CD4-positive, alpha-beta T cell (primary cell): ENCODE measurements around the gene PDZRN3. TPM values are rescaled to one million over a fixed set of nuclear protein-coding genes. Genes with fewer than 3 reads are reported as not detected.

Source experiments
- ATAC-seq: fragments of 200-7000 bp; cut with Tn5 transposase; one replicate; pipeline ENCODE4 v1.10.0; 2022; ENCODE audit warnings: mild to moderate bottlenecking; ENCODE audit not compliant: poor library complexity
- CTCF ChIA-PET: fragments of 350-600 bp; sonication (Branson Sonifier 250); formaldehyde crosslinking; loops from one replicate; lab custom pipeline; 2021; ENCODE audit warnings: antibody characterized with exemption, inconsistent platforms; lab: Charles Lee
- POLR2A ChIA-PET: fragments of 350-600 bp; sonication (Branson Sonifier 250); formaldehyde crosslinking; loops from one replicate; lab custom pipeline; 2021; ENCODE audit warnings: antibody characterized with exemption, inconsistent platforms; lab: Charles Lee
- DNase-seq, 14 experiments: peaks; one replicate each; pipeline ENCODE4 v3.0.0-alpha.2; 2013 to 2020; ENCODE audit warnings: mixed read lengths in 2 of 14
- H3K27ac ChIP-seq, 2 donors: one replicate each; pipeline versions ENCODE4 v1.5.1 to v1.7.0; 2013; ENCODE audit warnings: low read length in 2 of 2, low read depth in 1 of 2, mild to moderate bottlenecking in 1 of 2
- H3K27me3 ChIP-seq, 2 experiments: 1 replicate in 1 of 2; 2 replicates in 1 of 2; pipeline versions ENCODE4 v1.6.1 to v1.7.0; 2013; ENCODE audit warnings: low read length in 2 of 2, control low read depth in 1 of 2, mild to moderate bottlenecking in 1 of 2, moderate library complexity in 1 of 2; ENCODE audit not compliant: insufficient read depth in 2 of 2, control insufficient read depth in 1 of 2
- H3K36me3 ChIP-seq: one replicate; pipeline ENCODE4 v1.6.1; 2013; ENCODE audit warnings: low read length, control low read depth; ENCODE audit not compliant: insufficient read depth
- H3K4me1 ChIP-seq: one replicate; pipeline ENCODE4 v1.6.1; 2013; ENCODE audit warnings: low read length, control low read depth; ENCODE audit not compliant: insufficient read depth
- H3K4me3 ChIP-seq: one replicate; pipeline ENCODE4 v1.5.1; 2013; ENCODE audit warnings: mild to moderate bottlenecking, low read length, moderate library complexity
- H3K9me3 ChIP-seq, 2 experiments: 1 replicate in 1 of 2; 2 replicates in 1 of 2; pipeline versions ENCODE4 v1.6.1 to v1.7.0; 2013; ENCODE audit warnings: low read length in 2 of 2, mild to moderate bottlenecking in 2 of 2, control low read depth in 1 of 2, moderate library complexity in 1 of 2; ENCODE audit not compliant: control insufficient read depth in 1 of 2, insufficient read depth in 1 of 2
- H3K27ac Mint-ChIP-seq: one replicate; pipeline ENCODE4 v1.8.0; 2020; ENCODE audit warnings: mixed read lengths
- H3K27me3 Mint-ChIP-seq: one replicate; pipeline ENCODE4 v1.8.0; 2021; ENCODE audit warnings: mixed read lengths
- H3K36me3 Mint-ChIP-seq: one replicate; pipeline ENCODE4 v1.8.0; 2021; ENCODE audit warnings: low read depth, mixed read lengths
- H3K4me1 Mint-ChIP-seq: one replicate; pipeline ENCODE4 v1.8.0; 2021; ENCODE audit warnings: low read depth, mixed read lengths
- H3K4me3 Mint-ChIP-seq: one replicate; pipeline ENCODE4 v1.8.0; 2020; ENCODE audit warnings: mild to moderate bottlenecking, mixed read lengths
- H3K9me3 Mint-ChIP-seq: one replicate; pipeline ENCODE4 v1.8.0; 2020; ENCODE audit warnings: mixed read lengths
- intact Hi-C, 2 experiments: fragments of 100-400 bp; cut with DNase I in 1 of 2; cut with micrococcal nuclease in 1 of 2; formaldehyde crosslinking; loops; one replicate each; pipeline versions ENCODE4 v1.15.1 to v1.9.0; 2023 to 2025; cut with DNase I, micrococcal nuclease
- total RNA-seq, 174 experiments: library from RNA in 2 of 174; stranded (reverse) in 2 of 174; gene quantifications; one replicate each; pipeline ENCODE4 v1.2.3 and lab custom pipeline; 2021 to 2026
- TF ChIP-seq, protein P1 (sequence below): fragments of 200-600 bp; IDR thresholded peaks from one replicate; pipeline ENCODE4 v1.8.0; 2022; ENCODE audit warnings: antibody characterized with exemption, mild to moderate bottlenecking

Gene PDZRN3
- total RNA-seq, 2 experiments from 2014 or later, result not detected

GRCh38 chr3:73497646-73498406, 126.9 kb downstream of the PDZRN3 start:
- intact Hi-C loops, result no loop called here
- Mint-ChIP-seq H3K36me3 (no peaks in the 10 kb centered on the region), H3K4me3 (no peak overlapping the region), H3K27me3 (peaks cover 39% of the 10 kb centered on the region), H3K27ac (no peak overlapping the region), H3K9me3 (no peaks in the 10 kb centered on the region), H3K4me1 (no peaks in the 10 kb centered on the region)
- POLR2A ChIA-PET, result no interaction called here
- H3K4me3 ChIP-seq, result no peak overlapping the region
- no peak for DNase-seq
- ATAC-seq, result no peak
- TF ChIP-seq, protein P1, sequence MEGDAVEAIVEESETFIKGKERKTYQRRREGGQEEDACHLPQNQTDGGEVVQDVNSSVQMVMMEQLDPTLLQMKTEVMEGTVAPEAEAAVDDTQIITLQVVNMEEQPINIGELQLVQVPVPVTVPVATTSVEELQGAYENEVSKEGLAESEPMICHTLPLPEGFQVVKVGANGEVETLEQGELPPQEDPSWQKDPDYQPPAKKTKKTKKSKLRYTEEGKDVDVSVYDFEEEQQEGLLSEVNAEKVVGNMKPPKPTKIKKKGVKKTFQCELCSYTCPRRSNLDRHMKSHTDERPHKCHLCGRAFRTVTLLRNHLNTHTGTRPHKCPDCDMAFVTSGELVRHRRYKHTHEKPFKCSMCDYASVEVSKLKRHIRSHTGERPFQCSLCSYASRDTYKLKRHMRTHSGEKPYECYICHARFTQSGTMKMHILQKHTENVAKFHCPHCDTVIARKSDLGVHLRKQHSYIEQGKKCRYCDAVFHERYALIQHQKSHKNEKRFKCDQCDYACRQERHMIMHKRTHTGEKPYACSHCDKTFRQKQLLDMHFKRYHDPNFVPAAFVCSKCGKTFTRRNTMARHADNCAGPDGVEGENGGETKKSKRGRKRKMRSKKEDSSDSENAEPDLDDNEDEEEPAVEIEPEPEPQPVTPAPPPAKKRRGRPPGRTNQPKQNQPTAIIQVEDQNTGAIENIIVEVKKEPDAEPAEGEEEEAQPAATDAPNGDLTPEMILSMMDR, result no peak
- H3K4me1 ChIP-seq, result no peaks in the 10 kb centered on the region
- no peaks in the 10 kb centered on the region for H3K27me3 ChIP-seq
- H3K27ac ChIP-seq, result no peak overlapping the region
- no peaks in the 10 kb centered on the region for H3K36me3 ChIP-seq
- CTCF ChIA-PET, result interaction anchor here (0.6 kb wide), 2 partner anchors 8 to 118 kb away, joined by 3 to 5 read pairs; no protein-coding TSS in a partner anchor
- peaks cover 0 to 3% of the 10 kb centered on the region in 2 experiments for H3K9me3 ChIP-seq

- peaks cover 0 to 7% of the 10 kb centered on the region in 2 experiments for H3K9me3 ChIP-seq
- no peak overlapping the region for H3K4me3 ChIP-seq
- CTCF ChIA-PET, result interaction anchor here (1.3 kb wide), 1 partner anchor 9 kb away, joined by 3 read pairs; no protein-coding TSS in a partner anchor
- no peaks in the 10 kb centered on the region for H3K36me3 ChIP-seq
- POLR2A ChIA-PET, result no interaction called here
- H3K27ac Mint-ChIP-seq, result no peak overlapping the region
- intact Hi-C loops, result no loop called here
- H3K4me3 Mint-ChIP-seq, result no peak overlapping the region
- H3K9me3 Mint-ChIP-seq, result no peaks in the 10 kb centered on the region
- H3K36me3 Mint-ChIP-seq, result no peaks in the 10 kb centered on the region
- no peaks in the 10 kb centered on the region for H3K4me1 ChIP-seq
- no peak overlapping the region for H3K27ac ChIP-seq
- no peak for DNase-seq
- TF ChIP-seq, protein P1, result no peak
- peaks cover 33% of the 10 kb centered on the region for H3K27me3 Mint-ChIP-seq
- H3K27me3 ChIP-seq, result no peaks in the 10 kb centered on the region
- no peak for ATAC-seq
- no peaks in the 10 kb centered on the region for H3K4me1 Mint-ChIP-seq
These were observed 131.0 kb downstream of the PDZRN3 start for GRCh38 chr3:73493543-73494308.

- peaks cover 25% of the 10 kb centered on the region for H3K27me3 Mint-ChIP-seq
- Histone ChIP-seq H3K4me1 (no peaks in the 10 kb centered on the region), H3K9me3 (peaks cover 0 to 4% of the 10 kb centered on the region in 2 experiments), H3K4me3 (no peak overlapping the region), H3K27me3 (no peaks in the 10 kb centered on the region), H3K27ac (no peak overlapping the region), H3K36me3 (no peaks in the 10 kb centered on the region)
- no peak overlapping the region for H3K4me3 Mint-ChIP-seq
- no peak overlapping the region for H3K27ac Mint-ChIP-seq
- ATAC-seq (no peak), DNase-seq (no peak)
- H3K9me3 Mint-ChIP-seq, result no peaks in the 10 kb centered on the region
- no peaks in the 10 kb centered on the region for H3K4me1 Mint-ChIP-seq
- ChIA-PET POLR2A (no interaction called here), CTCF (no interaction called here)
- TF ChIP-seq, protein P1, result no peak
- no peaks in the 10 kb centered on the region for H3K36me3 Mint-ChIP-seq
- intact Hi-C loops, result no loop called here
These were observed 132.6 kb downstream of the PDZRN3 start for GRCh38 chr3:73492186-73492585.
